Measurements from ENCODE around the gene UBR2.
"Not testable (repeated sequence)": the region's sequence is repeated elsewhere in the genome, so short reads cannot be mapped to it uniquely, and the experiment has no call there.

The UBR2 gene

GRCh38 chr6:42733867-42734481 is 170.1 kb downstream of the UBR2 start:
- DNase-seq, result not testable (repeated sequence)

- no peak for DNase-seq
Observed at GRCh38 chr6:42735976-42736375, 172.1 kb downstream of the UBR2 start.

GRCh38 chr6:42740725-42741124 is 176.9 kb downstream of the UBR2 start:
- DNase-seq, result no peak

GRCh38 chr6:42742116-42742894 is 178.5 kb downstream of the UBR2 start:
- no peak for DNase-seq
